Measurements from ENCODE around the gene HOXD3.

The HOXD3 gene

DNA sequence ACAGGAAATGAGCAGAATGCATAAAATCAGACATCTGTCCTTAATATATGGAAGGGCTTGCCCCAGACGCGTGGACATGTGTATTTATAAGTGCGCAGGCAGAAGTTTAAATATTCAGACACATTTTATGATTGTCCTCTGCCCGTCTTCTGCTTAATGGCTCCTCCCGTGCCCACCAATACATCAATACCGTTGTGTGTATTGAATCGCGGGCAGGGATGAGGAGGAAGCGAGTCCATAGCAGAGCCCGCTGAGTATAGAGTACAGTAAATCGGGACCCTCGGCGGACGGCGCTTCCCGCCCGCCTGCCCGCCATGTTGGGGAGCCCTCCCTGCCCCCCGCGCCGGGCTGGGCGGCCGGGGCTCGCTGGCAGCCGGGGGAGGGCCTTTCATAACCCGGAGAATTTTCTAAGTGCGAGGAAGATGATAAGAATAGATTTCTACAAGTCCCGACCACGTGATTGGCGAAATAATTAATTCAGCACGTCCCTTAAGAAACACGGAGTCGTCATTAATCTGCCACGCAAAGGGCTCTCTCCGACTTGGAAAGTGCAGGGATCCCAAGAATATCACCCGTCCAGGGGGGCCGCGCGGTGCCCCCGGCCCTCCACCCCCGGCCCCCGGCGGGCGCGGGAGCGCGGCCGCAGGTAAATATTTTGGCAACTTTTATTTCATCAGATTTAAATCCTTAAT, at the start of gene HOXD3:
Gene HOXD3, plus strand, starts transcription at position 501 of the 692 bp plus-strand sequence. CDS start 11,808 bp downstream, outside the sequence.
- no peak for DNase-seq

- no peak for DNase-seq
Observed at GRCh38 chr2:176107731-176108181, 49.4 kb upstream of the HOXD3 start.

DNA sequence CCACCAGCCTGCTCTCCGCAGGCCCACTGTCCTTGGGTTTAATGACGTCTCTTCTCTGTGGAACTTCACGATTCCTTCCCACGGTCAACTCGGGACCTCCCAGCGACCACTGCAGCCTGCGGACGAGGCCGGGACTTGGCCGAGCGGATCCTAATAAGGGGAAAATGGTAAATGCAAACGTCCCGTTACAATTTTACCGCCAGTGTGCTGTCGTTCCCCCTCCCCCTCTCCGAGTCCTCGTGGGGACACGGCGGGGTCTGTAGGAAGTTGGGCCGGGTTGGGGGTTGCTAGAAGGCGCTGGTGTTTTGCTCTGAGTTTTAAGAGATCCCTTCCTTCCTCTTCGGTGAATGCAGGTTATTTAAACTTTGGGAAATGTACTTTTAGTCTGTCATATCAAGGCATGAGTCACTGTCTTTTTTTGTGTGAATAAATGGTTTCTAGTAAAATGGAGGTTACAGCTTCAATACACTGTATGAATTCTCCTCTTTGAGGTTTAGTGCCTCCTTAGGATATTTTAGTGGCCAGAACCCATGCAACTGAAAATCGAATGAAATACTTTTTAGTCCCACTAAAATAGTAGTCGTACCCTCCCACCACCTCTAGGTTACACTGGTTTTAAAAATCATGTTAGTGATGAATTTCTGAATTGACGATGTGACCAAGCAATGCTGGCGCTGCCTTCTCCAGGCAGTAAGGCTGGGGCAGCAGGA, 47.8 kb upstream of the HOXD3 start:
- DNase-seq: no peak

DNA sequence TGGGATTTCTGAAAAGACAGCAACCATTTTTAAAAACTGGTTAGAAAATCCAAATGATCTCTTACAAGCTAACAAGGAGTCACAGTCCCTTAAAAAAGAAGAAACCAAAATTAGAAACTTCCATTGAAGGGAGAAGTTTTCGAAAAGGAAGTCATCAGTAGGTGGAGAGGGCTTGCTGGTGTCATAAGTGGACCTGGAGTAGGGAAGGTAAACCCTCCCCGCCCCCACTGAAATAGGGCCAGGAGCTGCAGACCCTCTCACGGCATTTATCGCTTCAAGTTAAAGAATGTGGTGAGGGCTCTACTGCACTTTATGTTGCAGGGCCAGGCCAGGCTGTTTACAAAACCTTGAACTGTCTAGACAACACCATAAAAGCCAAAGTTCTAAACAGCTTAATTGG, 47.2 kb upstream of the HOXD3 start:
- DNase-seq: no peak

GRCh38 chr2:176110415-176111308, 46.4 kb upstream of the HOXD3 start:
- no peak for DNase-seq

DNA sequence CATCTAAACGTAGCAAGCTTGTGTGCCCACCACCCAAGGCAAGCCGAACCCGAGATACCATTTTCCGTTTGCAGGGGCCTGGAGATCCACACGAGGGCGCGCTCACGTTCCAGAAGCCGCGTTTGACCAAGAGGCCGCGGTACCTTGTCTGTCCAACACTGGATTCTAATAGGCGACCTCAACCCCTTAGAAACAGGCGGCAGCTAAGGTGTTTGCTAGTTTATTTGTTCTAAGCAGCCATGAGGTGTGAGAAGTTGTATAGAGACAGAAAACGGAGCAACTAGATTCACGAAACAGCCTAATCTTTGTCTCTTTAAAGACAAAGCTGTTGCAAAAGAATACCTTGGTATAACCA, 45.8 kb upstream of the HOXD3 start:
- peak; percentile 83 for DNase-seq

- DNase-seq: no peak
Observed at GRCh38 chr2:176111846-176112374, 45.2 kb upstream of the HOXD3 start.

- DNase-seq: no peak
Observed at GRCh38 chr2:176112375-176113302, 44.5 kb upstream of the HOXD3 start.

DNA sequence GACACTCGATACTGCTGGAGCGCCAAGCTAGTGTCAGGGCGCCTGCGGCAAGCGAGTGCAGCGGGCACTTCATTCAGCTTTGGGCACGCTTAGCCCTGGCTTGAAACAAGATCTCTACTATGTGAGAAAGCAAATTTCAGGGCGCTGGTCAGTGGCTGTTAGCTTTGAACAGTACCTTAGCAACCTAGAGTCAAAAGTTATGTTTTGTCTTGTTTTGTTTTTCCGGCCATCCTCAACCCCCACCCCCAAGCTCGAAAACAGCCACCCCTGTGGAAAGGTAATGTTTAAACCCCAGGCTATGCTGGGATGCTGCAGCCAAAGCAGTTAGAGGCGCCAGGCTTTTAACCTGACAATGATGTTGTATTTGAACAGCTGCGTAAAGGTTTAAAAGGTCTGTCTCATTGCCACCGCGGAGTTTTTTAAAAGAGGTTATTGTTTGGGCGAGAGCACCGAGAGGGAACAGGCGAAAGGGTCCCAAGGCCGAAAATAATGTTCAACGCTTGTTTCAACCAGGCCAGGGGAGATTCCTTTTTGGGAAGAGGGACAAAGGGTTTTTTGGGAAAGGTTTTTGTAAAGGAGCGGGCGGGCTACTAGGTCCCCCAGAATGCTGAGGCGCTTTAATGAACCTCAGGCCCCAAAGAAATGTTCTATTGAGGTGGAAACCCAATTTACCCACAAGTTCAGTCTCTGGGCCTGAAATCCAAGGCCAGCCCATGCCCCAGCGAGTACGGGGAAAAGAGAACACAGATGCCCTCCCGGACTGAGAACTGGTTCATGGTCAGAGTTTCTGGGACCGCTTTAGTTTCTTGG, 42.8 kb upstream of the HOXD3 start:
- no peak for DNase-seq

- no peak for DNase-seq
Observed at GRCh38 chr2:176114930-176115625, 42.0 kb upstream of the HOXD3 start.

GRCh38 chr2:176115883-176116813, 41.0 kb upstream of the HOXD3 start, which contains the start of gene HOXD10:
Gene HOXD10 (plus strand): TSS chr2:176116778. CDS start chr2:176116834, 56 bp downstream.
- peak; percentile 89 for DNase-seq

GRCh38 chr2:176117162-176117822, 39.8 kb upstream of the HOXD3 start:
- DNase-seq: no peak

GRCh38 chr2:176117823-176118371, 39.2 kb upstream of the HOXD3 start:
- DNase-seq: peak; percentile 13

- DNase-seq: peak; percentile 50
Observed at GRCh38 chr2:176118601-176119339, 38.3 kb upstream of the HOXD3 start.

DNA sequence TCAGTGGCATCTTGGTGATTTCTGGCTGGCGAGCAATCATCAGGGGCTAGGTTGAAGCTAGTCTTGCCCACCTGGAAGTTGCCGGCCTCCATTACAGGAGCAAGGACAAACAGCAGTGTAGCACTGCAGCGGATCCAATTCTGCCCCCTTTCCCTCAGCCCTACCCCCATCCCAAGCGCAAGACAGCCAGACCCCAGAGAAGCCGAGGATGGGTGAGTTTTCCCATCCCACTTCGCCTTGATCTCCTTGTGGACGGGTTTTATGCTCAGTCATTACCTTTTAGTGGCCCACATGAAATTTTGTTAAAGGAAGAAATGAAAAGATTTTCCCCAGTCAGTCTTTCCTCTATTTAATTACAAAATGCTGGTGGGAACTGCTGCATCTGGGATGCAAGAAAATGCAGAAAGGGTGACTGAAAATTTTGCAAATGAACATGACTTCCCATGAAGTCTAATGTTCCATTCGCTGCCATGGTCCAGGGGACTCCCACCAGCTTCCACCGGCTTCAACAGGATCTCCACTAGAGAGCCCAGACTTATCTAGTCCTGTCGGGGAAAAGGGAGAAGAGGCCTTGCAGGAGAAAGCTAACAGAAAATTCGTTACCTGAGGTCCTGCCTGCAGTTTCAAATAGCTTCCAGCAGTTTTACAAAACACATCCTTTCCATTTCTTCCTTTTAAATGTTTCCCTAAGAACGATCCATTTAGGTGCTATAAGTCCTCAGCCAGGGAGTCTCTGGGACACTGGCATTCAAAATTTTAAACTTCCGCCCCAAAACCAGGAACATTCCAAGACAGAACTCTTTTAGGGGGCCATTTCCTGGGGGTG, 36.5 kb upstream of the HOXD3 start:
- DNase-seq: no peak

Measured in right hindlimb (tissue), 1 donor.